C4-2B (cell line): ENCODE data around the gene MVB12B.
"Not testable (repeated sequence)": the region's sequence is repeated elsewhere in the genome, so short reads cannot be mapped to it uniquely, and the experiment has no call there.

Source experiments
- ZFX ChIP-seq: fragments of 450-650 bp; IDR thresholded peaks from 2 replicates; pipeline ENCODE4 v1.6.1; 2017
- TF ChIP-seq, protein P1 (sequence below): fragments of 450-650 bp; conservative IDR thresholded peaks from 2 replicates; pipeline ENCODE4 v1.5.1; 2017; ENCODE audit warnings: mild to moderate bottlenecking

DNA sequence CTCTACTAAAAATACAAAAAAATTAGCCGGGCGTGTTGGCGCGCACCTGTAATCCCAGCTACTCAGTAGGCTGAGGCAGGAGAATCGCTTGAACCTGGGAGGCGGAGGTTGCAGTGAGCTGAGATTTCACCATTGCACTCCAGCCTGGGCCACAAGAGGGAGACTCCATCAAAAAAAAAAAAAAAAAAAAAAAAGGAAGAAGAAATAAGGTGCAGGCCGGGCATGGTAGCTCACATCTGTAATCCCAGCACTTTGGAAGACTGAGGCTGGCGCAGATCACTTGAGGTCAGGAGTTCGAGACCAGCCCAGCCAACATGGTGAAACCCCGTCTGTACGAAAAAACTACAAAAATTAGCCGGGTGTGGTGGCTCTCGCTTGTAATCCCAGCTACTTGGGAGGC, 228.8 kb downstream of the MVB12B start:
- TF ChIP-seq, protein P1, sequence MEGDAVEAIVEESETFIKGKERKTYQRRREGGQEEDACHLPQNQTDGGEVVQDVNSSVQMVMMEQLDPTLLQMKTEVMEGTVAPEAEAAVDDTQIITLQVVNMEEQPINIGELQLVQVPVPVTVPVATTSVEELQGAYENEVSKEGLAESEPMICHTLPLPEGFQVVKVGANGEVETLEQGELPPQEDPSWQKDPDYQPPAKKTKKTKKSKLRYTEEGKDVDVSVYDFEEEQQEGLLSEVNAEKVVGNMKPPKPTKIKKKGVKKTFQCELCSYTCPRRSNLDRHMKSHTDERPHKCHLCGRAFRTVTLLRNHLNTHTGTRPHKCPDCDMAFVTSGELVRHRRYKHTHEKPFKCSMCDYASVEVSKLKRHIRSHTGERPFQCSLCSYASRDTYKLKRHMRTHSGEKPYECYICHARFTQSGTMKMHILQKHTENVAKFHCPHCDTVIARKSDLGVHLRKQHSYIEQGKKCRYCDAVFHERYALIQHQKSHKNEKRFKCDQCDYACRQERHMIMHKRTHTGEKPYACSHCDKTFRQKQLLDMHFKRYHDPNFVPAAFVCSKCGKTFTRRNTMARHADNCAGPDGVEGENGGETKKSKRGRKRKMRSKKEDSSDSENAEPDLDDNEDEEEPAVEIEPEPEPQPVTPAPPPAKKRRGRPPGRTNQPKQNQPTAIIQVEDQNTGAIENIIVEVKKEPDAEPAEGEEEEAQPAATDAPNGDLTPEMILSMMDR = not testable (repeated sequence)
- TF ChIP-seq ZFX = not testable (repeated sequence)
